ENCODE data around the gene UQCC5.

Gene UQCC5

DNA sequence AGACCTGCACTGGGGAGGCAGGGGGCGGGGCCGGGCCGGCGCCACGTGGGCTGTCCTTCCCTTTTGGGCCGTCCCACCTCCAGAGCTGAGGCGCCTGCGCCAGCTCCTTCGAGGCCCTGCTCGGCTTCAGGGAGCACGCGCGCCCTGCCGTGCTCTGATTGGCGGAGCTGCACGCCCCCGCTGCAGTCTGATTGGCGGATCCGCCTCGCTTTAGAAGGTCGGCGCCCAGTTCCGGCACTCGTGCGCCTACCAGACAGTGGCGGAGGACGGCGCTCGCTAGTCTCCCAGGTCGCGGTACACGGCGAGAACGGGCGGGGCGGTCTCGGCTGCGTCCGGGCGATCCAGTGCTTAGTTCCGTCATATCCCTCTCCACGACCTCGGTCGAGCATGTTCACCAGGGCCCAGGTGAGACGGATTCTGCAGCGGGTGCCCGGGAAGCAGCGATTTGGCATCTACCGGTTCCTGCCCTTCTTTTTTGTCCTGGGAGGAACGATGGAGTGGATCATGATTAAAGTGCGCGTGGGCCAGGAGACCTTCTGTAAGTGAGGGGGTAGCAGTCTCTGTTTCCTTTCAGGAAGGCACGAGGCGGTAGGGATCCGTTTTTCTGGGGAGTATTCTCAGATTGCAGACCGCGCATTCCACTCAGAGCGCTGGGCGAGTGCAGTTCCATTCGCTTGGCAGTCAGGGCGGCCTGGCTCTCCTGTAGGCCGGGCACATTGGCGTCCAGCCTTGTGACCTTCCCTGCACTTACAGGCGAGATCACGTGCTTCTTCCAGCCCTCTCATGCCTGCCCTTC is at the start of gene UQCC5 (continued):
- TF ChIP-seq ZNF792 (tag by site-specific recombination; IDR thresholded peaks at IDR 0.05) (no peak), ZNF561 (tag by site-specific recombination; IDR thresholded peaks at IDR 0.05; ENCODE audit: borderline replicate concordance) (no peak), ZBTB48 (tag by site-specific recombination; IDR thresholded peaks at IDR 0.05) (0 out of 2 replicates have a peak, but pooled peaks have one; percentile 9), ZNF324 (tag by site-specific recombination; IDR thresholded peaks at IDR 0.05) (0 out of 2 replicates have a peak, but pooled peaks have one; percentile 17), ZFP69B (tag by site-specific recombination; IDR thresholded peaks at IDR 0.05) (no peak), ZNF48 (tag by site-specific recombination; IDR thresholded peaks at IDR 0.05) (no peak), SETDB1 (IDR thresholded peaks at IDR 0.05; ENCODE audit: insufficient read length, low read length) (no peak), ZFP41 (tag by site-specific recombination; IDR thresholded peaks at IDR 0.05; ENCODE audit: borderline replicate concordance) (no peak), ZNF677 (tag by site-specific recombination; IDR thresholded peaks at IDR 0.05) (no peak), ZNF2 (tag by site-specific recombination; IDR thresholded peaks at IDR 0.05) (no peak), MEIS1 (CRISPR knock-in tag; IDR thresholded peaks at IDR 0.05; ENCODE audit: borderline replicate concordance) (no peak), ZNF169 (tag by site-specific recombination; IDR thresholded peaks at IDR 0.05) (no peak), ZNF629 (tag by site-specific recombination; IDR thresholded peaks at IDR 0.05) (peak; percentile 49), ZNF23 (tag by site-specific recombination; IDR thresholded peaks at IDR 0.05; ENCODE audit: borderline replicate concordance) (no peak), SCRT2 (tag by site-specific recombination; IDR thresholded peaks at IDR 0.05) (no peak), SALL2 (tag by site-specific recombination; IDR thresholded peaks at IDR 0.05; ENCODE audit: borderline replicate concordance) (no peak), ZNF302 (tag by site-specific recombination; IDR thresholded peaks at IDR 0.05; ENCODE audit: low read depth) (no peak), ZNF585B (tag by site-specific recombination; IDR thresholded peaks at IDR 0.05) (no peak), ZNF37A (tag by site-specific recombination; IDR thresholded peaks at IDR 0.05) (no peak), ZNF24 (tag by site-specific recombination; IDR thresholded peaks at IDR 0.05) (peak; percentile 25; the same call in 1 of the 2 replicates), ZBTB1 (tag by site-specific recombination; IDR thresholded peaks at IDR 0.05) (no peak), ZNF239 (tag by site-specific recombination; IDR thresholded peaks at IDR 0.05) (no peak), ZFHX2 (tag by site-specific recombination; conservative IDR thresholded peaks at IDR 0.05) (peak; percentile 60; the same call in 1 of the 2 replicates), YY1 (tag by site-specific recombination; IDR thresholded peaks at IDR 0.05) (no peak)
- TF ChIP-seq, protein P1, sequence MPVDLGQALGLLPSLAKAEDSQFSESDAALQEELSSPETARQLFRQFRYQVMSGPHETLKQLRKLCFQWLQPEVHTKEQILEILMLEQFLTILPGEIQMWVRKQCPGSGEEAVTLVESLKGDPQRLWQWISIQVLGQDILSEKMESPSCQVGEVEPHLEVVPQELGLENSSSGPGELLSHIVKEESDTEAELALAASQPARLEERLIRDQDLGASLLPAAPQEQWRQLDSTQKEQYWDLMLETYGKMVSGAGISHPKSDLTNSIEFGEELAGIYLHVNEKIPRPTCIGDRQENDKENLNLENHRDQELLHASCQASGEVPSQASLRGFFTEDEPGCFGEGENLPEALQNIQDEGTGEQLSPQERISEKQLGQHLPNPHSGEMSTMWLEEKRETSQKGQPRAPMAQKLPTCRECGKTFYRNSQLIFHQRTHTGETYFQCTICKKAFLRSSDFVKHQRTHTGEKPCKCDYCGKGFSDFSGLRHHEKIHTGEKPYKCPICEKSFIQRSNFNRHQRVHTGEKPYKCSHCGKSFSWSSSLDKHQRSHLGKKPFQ (tag by site-specific recombination; IDR thresholded peaks at IDR 0.05) = no peak
- TF ChIP-seq, protein P2, sequence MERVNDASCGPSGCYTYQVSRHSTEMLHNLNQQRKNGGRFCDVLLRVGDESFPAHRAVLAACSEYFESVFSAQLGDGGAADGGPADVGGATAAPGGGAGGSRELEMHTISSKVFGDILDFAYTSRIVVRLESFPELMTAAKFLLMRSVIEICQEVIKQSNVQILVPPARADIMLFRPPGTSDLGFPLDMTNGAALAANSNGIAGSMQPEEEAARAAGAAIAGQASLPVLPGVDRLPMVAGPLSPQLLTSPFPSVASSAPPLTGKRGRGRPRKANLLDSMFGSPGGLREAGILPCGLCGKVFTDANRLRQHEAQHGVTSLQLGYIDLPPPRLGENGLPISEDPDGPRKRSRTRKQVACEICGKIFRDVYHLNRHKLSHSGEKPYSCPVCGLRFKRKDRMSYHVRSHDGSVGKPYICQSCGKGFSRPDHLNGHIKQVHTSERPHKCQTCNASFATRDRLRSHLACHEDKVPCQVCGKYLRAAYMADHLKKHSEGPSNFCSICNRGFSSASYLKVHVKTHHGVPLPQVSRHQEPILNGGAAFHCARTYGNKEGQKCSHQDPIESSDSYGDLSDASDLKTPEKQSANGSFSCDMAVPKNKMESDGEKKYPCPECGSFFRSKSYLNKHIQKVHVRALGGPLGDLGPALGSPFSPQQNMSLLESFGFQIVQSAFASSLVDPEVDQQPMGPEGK (tag by site-specific recombination; IDR thresholded peaks at IDR 0.05) = no peak
- TF ChIP-seq, protein P3, sequence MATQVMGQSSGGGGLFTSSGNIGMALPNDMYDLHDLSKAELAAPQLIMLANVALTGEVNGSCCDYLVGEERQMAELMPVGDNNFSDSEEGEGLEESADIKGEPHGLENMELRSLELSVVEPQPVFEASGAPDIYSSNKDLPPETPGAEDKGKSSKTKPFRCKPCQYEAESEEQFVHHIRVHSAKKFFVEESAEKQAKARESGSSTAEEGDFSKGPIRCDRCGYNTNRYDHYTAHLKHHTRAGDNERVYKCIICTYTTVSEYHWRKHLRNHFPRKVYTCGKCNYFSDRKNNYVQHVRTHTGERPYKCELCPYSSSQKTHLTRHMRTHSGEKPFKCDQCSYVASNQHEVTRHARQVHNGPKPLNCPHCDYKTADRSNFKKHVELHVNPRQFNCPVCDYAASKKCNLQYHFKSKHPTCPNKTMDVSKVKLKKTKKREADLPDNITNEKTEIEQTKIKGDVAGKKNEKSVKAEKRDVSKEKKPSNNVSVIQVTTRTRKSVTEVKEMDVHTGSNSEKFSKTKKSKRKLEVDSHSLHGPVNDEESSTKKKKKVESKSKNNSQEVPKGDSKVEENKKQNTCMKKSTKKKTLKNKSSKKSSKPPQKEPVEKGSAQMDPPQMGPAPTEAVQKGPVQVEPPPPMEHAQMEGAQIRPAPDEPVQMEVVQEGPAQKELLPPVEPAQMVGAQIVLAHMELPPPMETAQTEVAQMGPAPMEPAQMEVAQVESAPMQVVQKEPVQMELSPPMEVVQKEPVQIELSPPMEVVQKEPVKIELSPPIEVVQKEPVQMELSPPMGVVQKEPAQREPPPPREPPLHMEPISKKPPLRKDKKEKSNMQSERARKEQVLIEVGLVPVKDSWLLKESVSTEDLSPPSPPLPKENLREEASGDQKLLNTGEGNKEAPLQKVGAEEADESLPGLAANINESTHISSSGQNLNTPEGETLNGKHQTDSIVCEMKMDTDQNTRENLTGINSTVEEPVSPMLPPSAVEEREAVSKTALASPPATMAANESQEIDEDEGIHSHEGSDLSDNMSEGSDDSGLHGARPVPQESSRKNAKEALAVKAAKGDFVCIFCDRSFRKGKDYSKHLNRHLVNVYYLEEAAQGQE (tag by site-specific recombination; IDR thresholded peaks at IDR 0.05) = 0 out of 2 replicates have a peak, but pooled peaks have one; percentile 9
- TF ChIP-seq, protein P4, sequence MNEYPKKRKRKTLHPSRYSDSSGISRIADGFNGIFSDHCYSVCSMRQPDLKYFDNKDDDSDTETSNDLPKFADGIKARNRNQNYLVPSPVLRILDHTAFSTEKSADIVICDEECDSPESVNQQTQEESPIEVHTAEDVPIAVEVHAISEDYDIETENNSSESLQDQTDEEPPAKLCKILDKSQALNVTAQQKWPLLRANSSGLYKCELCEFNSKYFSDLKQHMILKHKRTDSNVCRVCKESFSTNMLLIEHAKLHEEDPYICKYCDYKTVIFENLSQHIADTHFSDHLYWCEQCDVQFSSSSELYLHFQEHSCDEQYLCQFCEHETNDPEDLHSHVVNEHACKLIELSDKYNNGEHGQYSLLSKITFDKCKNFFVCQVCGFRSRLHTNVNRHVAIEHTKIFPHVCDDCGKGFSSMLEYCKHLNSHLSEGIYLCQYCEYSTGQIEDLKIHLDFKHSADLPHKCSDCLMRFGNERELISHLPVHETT (tag by site-specific recombination; IDR thresholded peaks at IDR 0.05) = 0 out of 2 replicates have a peak, but pooled peaks have one; percentile 35
